HG03442 (cell line): Measurements from ENCODE around the gene CTAGE1.
"Not testable (repeated sequence)": the region's sequence is repeated elsewhere in the genome, so short reads cannot be mapped to it uniquely, and the experiment has no call there.

ENCODE experiments used
- ATAC-seq: cut with Tn5 transposase; IDR thresholded peaks from one replicate; pipeline ENCODE4 v1.9.1; 2021; ENCODE audit warnings: mild to moderate bottlenecking, moderate library complexity; ENCODE audit not compliant: unreplicated experiment

CTAGE1 gene

GRCh38 chr18:22394428-22394827, 23.3 kb downstream of the CTAGE1 start:
- no peak for ATAC-seq

GRCh38 chr18:22393164-22393563, 24.6 kb downstream of the CTAGE1 start:
- not testable (repeated sequence) for ATAC-seq

- ATAC-seq, result no peak
Observed at GRCh38 chr18:22391407-22392345, 26.0 kb downstream of the CTAGE1 start.

GRCh38 chr18:22387787-22388186, 29.9 kb downstream of the CTAGE1 start:
- ATAC-seq, result no peak

- ATAC-seq, result no peak
Observed at GRCh38 chr18:22387364-22387763, 30.4 kb downstream of the CTAGE1 start.

GRCh38 chr18:22385718-22386117, 32.0 kb downstream of the CTAGE1 start:
- no peak for ATAC-seq

GRCh38 chr18:22378672-22379282, 38.9 kb downstream of the CTAGE1 start:
- no peak for ATAC-seq

- ATAC-seq, result no peak
Observed at GRCh38 chr18:22377769-22378168, 39.9 kb downstream of the CTAGE1 start.

- no peak for ATAC-seq
Observed at GRCh38 chr18:22370414-22370813, 47.3 kb downstream of the CTAGE1 start.

- no peak for ATAC-seq
Observed at GRCh38 chr18:22368021-22368420, 49.7 kb downstream of the CTAGE1 start.

- ATAC-seq, result no peak
Observed at GRCh38 chr18:22367303-22367702, 50.4 kb downstream of the CTAGE1 start.

GRCh38 chr18:22363867-22364463, 53.8 kb downstream of the CTAGE1 start:
- no peak for ATAC-seq
